ENCODE measurements around the gene TMEM201.

GRCh38 chr1:9577423-9577822, 11.3 kb upstream of the TMEM201 start:
- TF ChIP-seq CTCF (IDR thresholded peaks at IDR 0.05; ENCODE audit: control extremely low read depth in 1 of 3, insufficient read depth in 1 of 3, low read depth in 1 of 3, low read length in 3 of 3): no peak
- TF ChIP-seq TAF1 (IDR thresholded peaks at IDR 0.05; ENCODE audit: low read depth, low read length): no peak
- no peak for TF ChIP-seq TAF7 (optimal IDR thresholded peaks at IDR 0.05; ENCODE audit: borderline replicate concordance, low read depth, low read length)
- no peak for TF ChIP-seq POLR2A (IDR thresholded peaks at IDR 0.05; ENCODE audit: control extremely low read depth in 1 of 2, low read depth in 2 of 2, low read length in 2 of 2)
- TF ChIP-seq CBX5 (IDR thresholded peaks at IDR 0.05; ENCODE audit: low read depth, low read length): no peak
- TF ChIP-seq POLR2AphosphoS5 (IDR thresholded peaks at IDR 0.05; ENCODE audit: low read depth, low read length): no peak
- TF ChIP-seq GTF2F1 (IDR thresholded peaks at IDR 0.05; ENCODE audit: borderline replicate concordance, low read depth, low read length): no peak
- TF ChIP-seq SP2 (IDR thresholded peaks at IDR 0.05; ENCODE audit: low read length): no peak
- no peak for TF ChIP-seq CEBPB (IDR thresholded peaks at IDR 0.05; ENCODE audit: low read depth, low read length)
- TF ChIP-seq ZNF274 (IDR thresholded peaks at IDR 0.05; ENCODE audit: borderline replicate concordance, extremely low read depth, low read length): no peak
- TF ChIP-seq EGR1 (IDR thresholded peaks at IDR 0.05; ENCODE audit: borderline replicate concordance, low read depth, low read length): no peak
- TF ChIP-seq RFX5 (IDR thresholded peaks at IDR 0.05; ENCODE audit: borderline replicate concordance, low read depth, low read length): no peak
- no peak for TF ChIP-seq SIN3A (conservative IDR thresholded peaks at IDR 0.05 in 1 of 2, IDR thresholded peaks at IDR 0.05 in 1 of 2; ENCODE audit: low read depth in 1 of 2, low read length in 2 of 2)
- TF ChIP-seq ATF2 (IDR thresholded peaks at IDR 0.05; ENCODE audit: low read length): no peak
